Mesothelial cell of epicardium (in vitro differentiated cells): Measurements from ENCODE around the gene SPSB2. TPM values are rescaled to one million over a fixed set of nuclear protein-coding genes. Genes with fewer than 3 reads are reported as not detected.

Source experiments
- DNase-seq, 2 experiments: peaks; one replicate each; pipeline ENCODE4 v3.0.0; 2021; ENCODE audit warnings: low spot score in 2 of 2; ENCODE audit not compliant: unreplicated experiment in 2 of 2
- H3K27ac Mint-ChIP-seq: 2 replicates; pipeline ENCODE4 v1.8.0; 2021; ENCODE audit warnings: mixed read lengths
- H3K27me3 Mint-ChIP-seq: 2 replicates; pipeline ENCODE4 v1.8.0; 2021; ENCODE audit warnings: low read depth, mixed read lengths
- H3K36me3 Mint-ChIP-seq: 2 replicates; pipeline ENCODE4 v1.8.0; 2021; ENCODE audit warnings: mixed read lengths
- H3K4me1 Mint-ChIP-seq: 2 replicates; pipeline ENCODE4 v1.8.0; 2021; ENCODE audit warnings: mixed read lengths
- H3K4me3 Mint-ChIP-seq: 2 replicates; pipeline ENCODE4 v1.8.0; 2021; ENCODE audit warnings: mild to moderate bottlenecking, moderate library complexity, mixed read lengths
- H3K9me3 Mint-ChIP-seq: 2 replicates; pipeline ENCODE4 v1.8.0; 2021; ENCODE audit warnings: mixed read lengths
- total RNA-seq: library from RNA; stranded (reverse); gene quantifications from 3 replicates; pipeline ENCODE4 v1.2.1, GENCODE V29; 2021
- TF ChIP-seq, protein P1 (sequence below): fragments of 200-600 bp; sonication (generic); IDR thresholded peaks from one replicate; pipeline ENCODE4 v1.5.0; 2021; ENCODE audit warnings: antibody characterized with exemption; ENCODE audit not compliant: unreplicated experiment

SPSB2 gene
- total RNA-seq, 1 donor from 2014 or later, result 2.9 TPM

DNA sequence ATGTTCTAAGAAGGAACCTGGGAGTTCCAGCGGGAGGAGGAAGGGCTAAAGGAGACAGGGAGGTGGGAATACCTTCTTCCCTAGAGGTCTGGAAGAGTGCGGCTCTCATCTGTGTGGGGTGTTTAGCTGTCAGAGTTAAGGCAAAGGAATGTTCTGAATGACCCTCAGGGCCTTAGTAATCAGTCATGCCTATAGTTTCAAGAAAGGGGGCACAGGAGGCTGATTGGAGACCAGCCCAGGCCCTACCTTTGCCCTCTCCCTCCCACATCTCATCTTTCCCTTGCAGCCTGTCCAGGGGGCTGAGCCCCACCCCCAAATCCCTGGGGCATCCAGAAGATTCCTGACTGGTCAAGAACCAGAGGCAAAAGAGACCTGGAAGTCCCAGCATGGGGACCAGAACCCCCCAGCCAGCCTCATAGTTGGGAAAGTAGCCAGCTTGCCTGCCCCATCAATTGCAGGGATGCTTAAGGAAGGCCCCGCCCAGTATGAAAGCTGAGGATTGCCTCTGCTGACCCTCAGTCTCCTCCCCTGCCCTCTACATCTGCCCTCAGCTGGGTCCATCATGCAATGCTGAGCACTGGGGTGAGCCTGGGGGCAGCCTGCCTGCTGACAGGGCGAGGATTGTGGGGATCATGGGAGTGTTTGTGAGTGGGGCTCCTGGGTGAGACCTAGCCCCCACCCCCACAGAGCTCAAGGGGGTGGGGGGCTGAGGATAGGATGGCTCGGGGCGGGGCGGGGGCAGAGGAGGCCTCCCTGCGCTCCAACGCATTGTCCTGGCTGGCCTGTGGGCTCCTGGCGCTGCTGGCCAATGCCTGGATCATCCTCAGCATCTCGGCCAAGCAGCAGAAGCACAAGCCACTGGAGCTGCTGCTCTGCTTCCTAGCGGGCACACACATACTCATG lies 49.7 kb downstream of the SPSB2 start:
- Mint-ChIP-seq H3K4me1 (peaks cover 61% of the 10 kb centered on the region), H3K36me3 (no peaks in the 10 kb centered on the region), H3K9me3 (no peaks in the 10 kb centered on the region), H3K27ac (no peak overlapping the region), H3K4me3 (no peak overlapping the region), H3K27me3 (peaks cover 14% of the 10 kb centered on the region)
- TF ChIP-seq, protein P1, sequence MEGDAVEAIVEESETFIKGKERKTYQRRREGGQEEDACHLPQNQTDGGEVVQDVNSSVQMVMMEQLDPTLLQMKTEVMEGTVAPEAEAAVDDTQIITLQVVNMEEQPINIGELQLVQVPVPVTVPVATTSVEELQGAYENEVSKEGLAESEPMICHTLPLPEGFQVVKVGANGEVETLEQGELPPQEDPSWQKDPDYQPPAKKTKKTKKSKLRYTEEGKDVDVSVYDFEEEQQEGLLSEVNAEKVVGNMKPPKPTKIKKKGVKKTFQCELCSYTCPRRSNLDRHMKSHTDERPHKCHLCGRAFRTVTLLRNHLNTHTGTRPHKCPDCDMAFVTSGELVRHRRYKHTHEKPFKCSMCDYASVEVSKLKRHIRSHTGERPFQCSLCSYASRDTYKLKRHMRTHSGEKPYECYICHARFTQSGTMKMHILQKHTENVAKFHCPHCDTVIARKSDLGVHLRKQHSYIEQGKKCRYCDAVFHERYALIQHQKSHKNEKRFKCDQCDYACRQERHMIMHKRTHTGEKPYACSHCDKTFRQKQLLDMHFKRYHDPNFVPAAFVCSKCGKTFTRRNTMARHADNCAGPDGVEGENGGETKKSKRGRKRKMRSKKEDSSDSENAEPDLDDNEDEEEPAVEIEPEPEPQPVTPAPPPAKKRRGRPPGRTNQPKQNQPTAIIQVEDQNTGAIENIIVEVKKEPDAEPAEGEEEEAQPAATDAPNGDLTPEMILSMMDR, result no peak
- no peak for DNase-seq

DNA sequence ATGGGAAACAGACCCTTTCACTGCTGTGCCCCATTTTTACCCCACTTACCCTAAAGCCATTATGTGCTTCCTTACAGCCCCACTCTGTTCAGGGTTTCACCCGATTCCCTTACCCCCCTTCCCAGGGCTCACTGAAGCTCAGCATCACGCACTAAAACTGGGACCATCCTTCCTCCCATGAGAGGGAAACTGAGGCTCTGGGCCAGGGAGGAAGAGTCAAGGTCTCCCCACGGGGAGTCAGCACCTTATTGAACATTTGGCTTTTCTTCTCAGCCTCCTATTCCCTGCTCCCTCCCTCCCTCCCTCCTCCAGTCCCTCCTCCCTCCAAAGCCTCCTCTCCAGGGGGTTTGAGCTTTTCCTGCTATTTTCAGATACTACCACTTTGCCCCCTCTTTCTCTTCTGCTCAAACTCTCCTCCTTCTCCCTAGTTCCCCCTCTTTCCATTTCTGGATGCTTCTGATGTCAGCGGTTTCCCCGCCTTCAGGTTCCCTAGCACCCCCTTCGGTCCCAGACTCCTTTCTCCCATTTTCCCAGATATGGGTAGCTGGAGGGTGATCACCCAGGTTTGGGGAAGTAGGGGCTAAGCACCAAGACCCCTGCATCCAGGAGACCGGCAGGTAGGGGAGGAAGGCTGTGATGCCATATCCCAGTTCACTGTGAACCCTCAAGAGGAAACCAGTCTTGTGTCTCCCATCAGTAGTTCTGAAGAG lies 50.5 kb downstream of the SPSB2 start:
- Mint-ChIP-seq H3K9me3 (no peaks in the 10 kb centered on the region), H3K27me3 (peaks cover 14% of the 10 kb centered on the region), H3K4me1 (peaks cover 60% of the 10 kb centered on the region), H3K36me3 (no peaks in the 10 kb centered on the region), H3K4me3 (peak overlapping the region; percentile 75), H3K27ac (no peak overlapping the region)
- TF ChIP-seq, protein P1, result no peak
- no peak for DNase-seq

DNA sequence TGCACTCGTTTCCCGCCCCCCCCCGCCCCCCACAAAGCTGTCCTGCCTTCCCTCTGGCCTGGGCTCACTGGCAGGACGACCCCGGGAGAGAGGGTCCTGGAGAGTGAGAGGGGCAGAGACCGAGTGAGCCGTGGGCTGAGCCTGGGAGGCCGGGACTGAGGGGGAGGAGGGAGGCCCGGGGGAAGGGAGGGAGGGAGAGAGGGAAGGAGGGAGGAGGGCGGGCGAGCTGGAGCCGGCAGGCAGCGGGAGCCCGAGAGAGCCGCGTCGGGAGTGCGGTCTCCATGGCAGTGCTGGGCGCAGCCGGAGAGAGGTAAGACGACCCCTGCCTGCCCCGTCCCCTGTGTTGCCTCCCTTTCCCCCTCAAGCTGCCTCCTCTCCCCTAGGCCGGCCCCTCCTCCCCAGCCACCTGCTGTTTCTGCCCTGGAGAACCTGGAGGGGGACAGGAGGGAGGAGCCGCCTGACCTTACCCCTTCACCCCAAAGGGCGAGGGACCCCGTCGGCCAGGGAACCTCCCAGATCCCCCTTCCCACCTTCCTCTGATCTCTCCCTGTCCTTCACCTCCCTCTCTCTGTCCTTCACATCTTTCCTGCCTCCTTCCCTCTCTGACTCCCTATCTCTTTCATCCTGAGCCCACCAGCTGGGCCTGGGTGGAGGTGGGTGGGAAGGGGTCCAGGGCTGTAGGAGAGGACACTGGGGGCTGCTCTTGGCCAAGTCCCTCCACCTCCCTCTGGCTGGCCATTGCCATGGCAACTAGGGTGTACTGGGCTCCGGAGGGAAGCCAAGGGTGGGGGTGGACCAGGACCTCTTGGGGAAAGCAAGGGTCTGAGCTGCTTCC lies 51.3 kb downstream of the SPSB2 start, which contains the start of gene GPR162:
Gene GPR162 (plus strand): TSS at position 231 of the 835 bp plus-strand sequence. CDS start 2,078 bp downstream, outside the sequence.
- H3K9me3 Mint-ChIP-seq, result no peaks in the 10 kb centered on the region
- H3K27me3 Mint-ChIP-seq, result peaks cover 14% of the 10 kb centered on the region
- peak within 1 kb of the TSS; percentile 89 for H3K27ac Mint-ChIP-seq
- peak within 1 kb of the TSS; percentile 75 for H3K4me3 Mint-ChIP-seq
- no peaks in the 10 kb centered on the region for H3K36me3 Mint-ChIP-seq
- TF ChIP-seq, protein P1, result no peak
- peak in 1 of 2 experiments; percentile 59 for DNase-seq
- peaks cover 54% of the 10 kb centered on the region for H3K4me1 Mint-ChIP-seq

Other genes with a start within 250 kb of the SPSB2 start
- 1.3 to 1.7 TPM (median 1.3 TPM) in 3 replicates for gene LPAR5, start 237.3 kb downstream of the SPSB2 start, total RNA-seq
- gene ACRBP, start 225.9 kb downstream of the SPSB2 start, total RNA-seq, result 2.7 to 3.7 TPM (median 3.5 TPM) in 3 replicates
- 63.5 to 69.0 TPM (median 64.2 TPM) in 3 replicates for gene ING4, start 210.2 kb downstream of the SPSB2 start, total RNA-seq
- 94.9 to 101 TPM (median 96.3 TPM) in 3 replicates for gene ZNF384, start 183.9 kb downstream of the SPSB2 start, total RNA-seq
- 3.7 to 6.0 TPM (median 3.9 TPM) in 3 replicates for gene PIANP, start 172.5 kb downstream of the SPSB2 start, total RNA-seq
- gene COPS7A, start 149.3 kb downstream of the SPSB2 start, total RNA-seq, result 34.1 to 37.6 TPM (median 34.8 TPM) in 3 replicates
- 195 to 203 TPM (median 202 TPM) in 3 replicates for gene MLF2, start 120.2 kb downstream of the SPSB2 start, total RNA-seq
- gene PTMS, start 106.9 kb downstream of the SPSB2 start, total RNA-seq, result 320 to 338 TPM (median 323 TPM) in 3 replicates
- gene LAG3, start 100.8 kb downstream of the SPSB2 start, total RNA-seq, result 2.7 to 3.8 TPM (median 3.5 TPM) in 3 replicates
- 2.9 to 3.9 TPM (median 3.8 TPM) in 3 replicates for gene CD4, start 83.8 kb downstream of the SPSB2 start, total RNA-seq
- gene GPR162, start 51.5 kb downstream of the SPSB2 start, total RNA-seq, result 10.8 to 11.5 TPM (median 11.0 TPM) in 3 replicates
- gene P3H3, start 44.9 kb downstream of the SPSB2 start, total RNA-seq, result 80.7 to 86.2 TPM (median 83.8 TPM) in 3 replicates
- gene GNB3, start 32.4 kb downstream of the SPSB2 start, total RNA-seq, result 22.9 to 24.3 TPM (median 23.0 TPM) in 3 replicates
- 11.9 to 18.6 TPM (median 14.3 TPM) in 3 replicates for gene CDCA3, start 22.0 kb downstream of the SPSB2 start, total RNA-seq
- gene USP5, start 21.2 kb downstream of the SPSB2 start, total RNA-seq, result 119 to 126 TPM (median 122 TPM) in 3 replicates
- 473 to 488 TPM (median 484 TPM) in 3 replicates for gene TPI1, start 5.8 kb downstream of the SPSB2 start, total RNA-seq
- gene LRRC23, start 31.5 kb upstream of the SPSB2 start, total RNA-seq, result 11.6 to 14.4 TPM (median 13.4 TPM) in 3 replicates
- 30.2 to 30.7 TPM (median 30.2 TPM) in 3 replicates for gene ENO2, start 41.3 kb upstream of the SPSB2 start, total RNA-seq
- 193 to 205 TPM (median 195 TPM) in 3 replicates for gene ATN1, start 54.7 kb upstream of the SPSB2 start, total RNA-seq
- not detected in 3 replicates for gene RNU7-1, start 70.5 kb upstream of the SPSB2 start, total RNA-seq
- gene C12orf57, start 70.7 kb upstream of the SPSB2 start, total RNA-seq, result 203 to 215 TPM (median 204 TPM) in 3 replicates
- 21.6 to 26.2 TPM (median 23.6 TPM) in 3 replicates for gene PTPN6, start 78.1 kb upstream of the SPSB2 start, total RNA-seq
- gene PHB2, start 97.4 kb upstream of the SPSB2 start, total RNA-seq, result 221 to 229 TPM (median 224 TPM) in 3 replicates
- 31.6 to 37.7 TPM (median 33.5 TPM) in 3 replicates for gene EMG1, start 97.6 kb upstream of the SPSB2 start, total RNA-seq
- gene LPCAT3, start 145.2 kb upstream of the SPSB2 start, total RNA-seq, result 44.6 to 45.9 TPM (median 45.1 TPM) in 3 replicates
- 46.1 to 47.3 TPM (median 46.7 TPM) in 3 replicates for gene C1S, start 187.4 kb upstream of the SPSB2 start, total RNA-seq
- gene C1R, start 219.1 kb upstream of the SPSB2 start, total RNA-seq, result 41.5 to 45.9 TPM (median 45.1 TPM) in 3 replicates
- gene C1RL, start 235.9 kb upstream of the SPSB2 start, total RNA-seq, result 50.6 to 59.2 TPM (median 58.5 TPM) in 3 replicates